CD14-positive monocyte (primary cell): ENCODE measurements around the gene ZNF619. TPM values are rescaled to one million over a fixed set of nuclear protein-coding genes. Genes with fewer than 3 reads are reported as not detected.
"Not testable (repeated sequence)": the region's sequence is repeated elsewhere in the genome, so short reads cannot be mapped to it uniquely, and the experiment has no call there.

Experiments
- DNase-seq, 3 donors: peaks; one replicate each; pipeline ENCODE4 v3.0.0-alpha.2; 2011 to 2022
- H2AFZ ChIP-seq: 2 replicates; pipeline ENCODE4 v1.6.0; 2012; ENCODE audit warnings: mild to moderate bottlenecking, low read depth, low read length, inconsistent platforms; ENCODE audit not compliant: insufficient read depth, poor library complexity, severe bottlenecking
- H3K27ac ChIP-seq, 2 donors: 1 replicate in 1 of 2; 2 replicates in 1 of 2; pipeline ENCODE4 v1.5.1; 2012 to 2013; ENCODE audit warnings: low read length in 2 of 2, control low read depth in 1 of 2, inconsistent platforms in 1 of 2, low read depth in 1 of 2, mild to moderate bottlenecking in 1 of 2
- H3K27me3 ChIP-seq, 2 donors: one replicate each; pipeline versions ENCODE4 v1.6.0 to v1.6.1; 2011 to 2013; ENCODE audit warnings: low read length in 2 of 2; ENCODE audit not compliant: control insufficient read depth in 2 of 2, insufficient read depth in 2 of 2
- H3K36me3 ChIP-seq, 2 donors: replicated peaks in 1 of 2; 1 replicate in 1 of 2; 2 replicates in 1 of 2; pipeline versions ENCODE4 v1.5.1 to v1.6.1; 2012 to 2013; ENCODE audit warnings: low read length in 2 of 2, control low read depth in 1 of 2, inconsistent platforms in 1 of 2, mild to moderate bottlenecking in 1 of 2; ENCODE audit not compliant: insufficient read depth in 2 of 2, control insufficient read depth in 1 of 2
- H3K4me1 ChIP-seq, 2 donors: 1 replicate in 1 of 2; 2 replicates in 1 of 2; pipeline versions ENCODE4 v1.5.1 to v1.6.1; 2012 to 2013; ENCODE audit warnings: low read length in 2 of 2, control low read depth in 1 of 2, inconsistent platforms in 1 of 2, mild to moderate bottlenecking in 1 of 2, moderate library complexity in 1 of 2; ENCODE audit not compliant: insufficient read depth in 2 of 2, control insufficient read depth in 1 of 2
- H3K4me2 ChIP-seq: replicated peaks from 2 replicates; pipeline ENCODE3; 2012; ENCODE audit warnings: low read length, moderate library complexity, mild to moderate bottlenecking; ENCODE audit not compliant: poor library complexity, severe bottlenecking; ENCODE audit errors: extremely low read depth
- H3K4me3 ChIP-seq, 3 experiments: fragments of 200-600 bp in 1 of 3; sonication (generic) in 1 of 3; replicated peaks in 1 of 3; 1 replicate in 2 of 3; 2 replicates in 1 of 3; pipeline ENCODE4 v1.5.1; 2011 to 2013; ENCODE audit warnings: low read length in 3 of 3, mild to moderate bottlenecking in 3 of 3, control low read depth in 2 of 3, low read depth in 2 of 3, inconsistent platforms in 1 of 3, moderate library complexity in 1 of 3
- H3K79me2 ChIP-seq: 2 replicates; pipeline ENCODE4 v1.6.0; 2012; ENCODE audit warnings: mild to moderate bottlenecking, control low read depth, inconsistent platforms, low read length, moderate library complexity; ENCODE audit not compliant: insufficient read depth
- H3K9ac ChIP-seq: 2 replicates; pipeline ENCODE4 v1.6.0; 2017; ENCODE audit warnings: low read length, mild to moderate bottlenecking; ENCODE audit not compliant: insufficient read depth, poor library complexity, severe bottlenecking
- H3K9me3 ChIP-seq, 2 donors: replicated peaks in 1 of 2; 1 replicate in 1 of 2; 2 replicates in 1 of 2; pipeline versions ENCODE4 v1.5.1 to v1.6.1; 2012 to 2013; ENCODE audit warnings: low read length in 2 of 2, control low read depth in 1 of 2; ENCODE audit not compliant: control insufficient read depth in 1 of 2, insufficient read depth in 1 of 2
- H4K20me1 ChIP-seq: 2 replicates; pipeline ENCODE4 v1.6.0; 2012; ENCODE audit warnings: mild to moderate bottlenecking, low read length, control low read depth, moderate library complexity; ENCODE audit not compliant: insufficient read depth
- H3K27ac Mint-ChIP-seq, 7 donors: one replicate each; pipeline ENCODE4 v1.8.0; 2020; ENCODE audit warnings: mild to moderate bottlenecking in 7 of 7, mixed read lengths in 7 of 7, moderate library complexity in 6 of 7, inconsistent platforms in 2 of 7
- H3K27me3 Mint-ChIP-seq, 3 donors: one replicate each; pipeline ENCODE4 v1.8.0; 2021 to 2022; ENCODE audit warnings: low read depth in 3 of 3, mild to moderate bottlenecking in 3 of 3, mixed read lengths in 3 of 3, moderate library complexity in 3 of 3, inconsistent platforms in 1 of 3
- H3K36me3 Mint-ChIP-seq, 2 donors: one replicate each; pipeline ENCODE4 v1.8.0; 2020; ENCODE audit warnings: mixed read lengths in 2 of 2, inconsistent platforms in 1 of 2, mild to moderate bottlenecking in 1 of 2
- H3K4me1 Mint-ChIP-seq: one replicate; pipeline ENCODE4 v1.8.0; 2020; ENCODE audit warnings: mild to moderate bottlenecking, mixed read lengths
- H3K4me3 Mint-ChIP-seq, 2 donors: one replicate each; pipeline ENCODE4 v1.8.0; 2020; ENCODE audit warnings: mild to moderate bottlenecking in 2 of 2, mixed read lengths in 2 of 2, moderate library complexity in 1 of 2
- H3K9me3 Mint-ChIP-seq, 7 donors: one replicate each; pipeline ENCODE4 v1.8.0; 2020 to 2022; ENCODE audit warnings: mixed read lengths in 7 of 7, mild to moderate bottlenecking in 6 of 7, moderate library complexity in 6 of 7, inconsistent platforms in 2 of 7
- WGBS: methylation state at CpG from one replicate; pipeline ENCODE4 v1.1.5; 2013; ENCODE audit warnings: missing lambda C conversion rate; ENCODE audit not compliant: insufficient coverage; 5-methylcytosine and 5-hydroxymethylcytosine counted together
- intact Hi-C, 2 donors: fragments of 100-400 bp; cut with micrococcal nuclease; formaldehyde crosslinking; loops; one replicate each; pipeline versions ENCODE4 v1.15.0 to v1.15.1; 2023
- polyA plus RNA-seq, 3 donors: library from polyadenylated mRNA; depleted of rRNA in 1 of 3; unstranded in 2 of 3; stranded (reverse) in 1 of 3; fragments of 300-500 nt in 2 of 3; fragments of >200 nt in 1 of 3; fragmentation: Illumina TruSeq in 2 of 3; gene quantifications; 1 replicate in 2 of 3; 2 replicates in 1 of 3; pipeline ENCODE4 v1.2.3, GENCODE V29; 2012 to 2021
- TF ChIP-seq, protein P1 (sequence below): fragments of 200-600 bp; IDR thresholded peaks from one replicate; pipeline ENCODE4 v1.8.0; 2022; ENCODE audit warnings: antibody characterized with exemption, mild to moderate bottlenecking

The ZNF619 gene
- polyA plus RNA-seq, 3 donors, result 1.6 to 3.4 (median 1.8) TPM

GRCh38 chr3:40458473-40458872, 18.4 kb upstream of the ZNF619 start:
- peaks cover 14% of the 10 kb centered on the region for H4K20me1 ChIP-seq
- no peaks in the 10 kb centered on the region for H3K27me3 ChIP-seq
- Mint-ChIP-seq H3K27me3 (no peaks in the 10 kb centered on the region), H3K4me1 (peaks cover 21% of the 10 kb centered on the region), H3K4me3 (peak overlapping the region in 1 of 2 donors; percentile 56), H3K36me3 (peaks cover 42 to 53% of the 10 kb centered on the region in 2 donors), H3K9me3 (peaks cover 0 to 2% (median 0%) of the 10 kb centered on the region in 7 donors), H3K27ac (peak overlapping the region in 2 of 7 donors; percentile 59 to 86)
- TF ChIP-seq, protein P1, sequence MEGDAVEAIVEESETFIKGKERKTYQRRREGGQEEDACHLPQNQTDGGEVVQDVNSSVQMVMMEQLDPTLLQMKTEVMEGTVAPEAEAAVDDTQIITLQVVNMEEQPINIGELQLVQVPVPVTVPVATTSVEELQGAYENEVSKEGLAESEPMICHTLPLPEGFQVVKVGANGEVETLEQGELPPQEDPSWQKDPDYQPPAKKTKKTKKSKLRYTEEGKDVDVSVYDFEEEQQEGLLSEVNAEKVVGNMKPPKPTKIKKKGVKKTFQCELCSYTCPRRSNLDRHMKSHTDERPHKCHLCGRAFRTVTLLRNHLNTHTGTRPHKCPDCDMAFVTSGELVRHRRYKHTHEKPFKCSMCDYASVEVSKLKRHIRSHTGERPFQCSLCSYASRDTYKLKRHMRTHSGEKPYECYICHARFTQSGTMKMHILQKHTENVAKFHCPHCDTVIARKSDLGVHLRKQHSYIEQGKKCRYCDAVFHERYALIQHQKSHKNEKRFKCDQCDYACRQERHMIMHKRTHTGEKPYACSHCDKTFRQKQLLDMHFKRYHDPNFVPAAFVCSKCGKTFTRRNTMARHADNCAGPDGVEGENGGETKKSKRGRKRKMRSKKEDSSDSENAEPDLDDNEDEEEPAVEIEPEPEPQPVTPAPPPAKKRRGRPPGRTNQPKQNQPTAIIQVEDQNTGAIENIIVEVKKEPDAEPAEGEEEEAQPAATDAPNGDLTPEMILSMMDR, result no peak
- peaks cover 31% of the 10 kb centered on the region for H3K79me2 ChIP-seq
- no peak for DNase-seq
- no peak overlapping the region for H3K9ac ChIP-seq
- H3K4me1 ChIP-seq, result peaks cover 20 to 31% of the 10 kb centered on the region in 2 donors
- H3K27ac ChIP-seq, result peak overlapping the region in 1 of 2 donors; percentile 86
- H3K36me3 ChIP-seq, result peaks cover 45 to 53% of the 10 kb centered on the region in 2 donors
- H3K9me3 ChIP-seq, result no peaks in the 10 kb centered on the region
- intact Hi-C loops, result loop anchor here (10.0 kb wide), 3 partner anchors 144 to 1506 kb away; partner anchors contain the start of genes CTNNB1 (in 1 of the 2) and ULK4 (in 1 of the 2)
- H3K4me3 ChIP-seq, result peak overlapping the region in 1 of 3 experiments; percentile 85
- no peak overlapping the region for H2AFZ ChIP-seq
- 100% methylated on average over 1 of the region's 4 CpGs for WGBS
- peak overlapping the region; percentile 84 for H3K4me2 ChIP-seq

DNA sequence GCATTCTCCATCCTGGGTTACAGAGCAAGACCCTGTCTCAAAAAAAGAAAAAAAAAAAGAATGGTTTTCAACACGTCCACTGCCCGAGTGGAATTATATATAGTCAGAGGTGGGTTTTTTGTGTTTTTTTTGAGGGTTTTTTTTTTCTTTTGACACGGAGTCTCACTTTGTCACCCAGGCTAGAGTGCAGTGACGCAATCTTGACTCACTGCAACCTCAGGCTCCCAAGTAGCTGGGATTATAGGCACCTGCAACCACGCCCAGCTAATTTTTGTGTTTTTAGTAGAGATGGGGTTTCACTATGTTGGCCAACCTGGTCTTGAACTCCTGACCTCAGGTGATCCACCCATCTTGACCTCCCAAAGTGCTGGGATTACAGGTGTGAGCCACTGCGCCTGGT, 16.4 kb upstream of the ZNF619 start:
- H3K27me3 ChIP-seq, H3K9me3 Mint-ChIP-seq, H3K27ac Mint-ChIP-seq, H3K4me3 ChIP-seq, H3K27ac ChIP-seq, H2AFZ ChIP-seq, H3K9ac ChIP-seq, H3K4me3 Mint-ChIP-seq, H3K27me3 Mint-ChIP-seq, H3K4me2 ChIP-seq, H3K9me3 ChIP-seq: not testable (repeated sequence)
- H3K4me1 Mint-ChIP-seq, result peaks cover 21% of the 10 kb centered on the region
- WGBS, result 74% methylated on average over 3 of the region's 6 CpGs
- peaks cover 14% of the 10 kb centered on the region for H4K20me1 ChIP-seq
- peaks cover 15 to 26% of the 10 kb centered on the region in 2 donors for H3K4me1 ChIP-seq
- peak in 1 of 3 donors; percentile 29 for DNase-seq
- H3K36me3 Mint-ChIP-seq, result peaks cover 61 to 68% of the 10 kb centered on the region in 2 donors
- peaks cover 55 to 74% of the 10 kb centered on the region in 2 donors for H3K36me3 ChIP-seq
- H3K79me2 ChIP-seq, result peaks cover 31% of the 10 kb centered on the region
- intact Hi-C loops, result loop anchor here in 1 of 2 donors (5.0 kb wide), 1 partner anchor 777 kb away; no protein-coding TSS in a partner anchor
